Ramos (cell line): ENCODE data around the gene GRHL1.

Experiments
- in situ Hi-C: fragments of 300-500 bp; cut with MboI; formaldehyde crosslinking; loops from one replicate; pipeline ENCODE4 v1.14.3; 2022; ENCODE audit warnings: low sequenced_read_pairs; ENCODE audit not compliant: unreplicated experiment

The GRHL1 gene

GRCh38 chr2:10036095-10036884, 84.8 kb downstream of the GRHL1 start:
- in situ Hi-C loops = no loop called here

- in situ Hi-C loops = no loop called here
Measured at GRCh38 chr2:10038123-10038522, 86.6 kb downstream of the GRHL1 start.

GRCh38 chr2:10038716-10039115, 87.2 kb downstream of the GRHL1 start:
- in situ Hi-C loops = no loop called here

GRCh38 chr2:10039658-10040410, 88.3 kb downstream of the GRHL1 start:
- in situ Hi-C loops = no loop called here

- in situ Hi-C loops = no loop called here
Measured at GRCh38 chr2:10041711-10042110, 90.2 kb downstream of the GRHL1 start.

- in situ Hi-C loops = no loop called here
Measured at GRCh38 chr2:10042301-10043161, 91.0 kb downstream of the GRHL1 start.

GRCh38 chr2:10043256-10043905, 91.9 kb downstream of the GRHL1 start, which contains the start of gene KLF11:
TSS of gene KLF11 (plus strand) at chr2:10043550. CDS start at chr2:10043717, 167 bp downstream.
- in situ Hi-C loops = no loop called here

GRCh38 chr2:10043906-10044601, 92.6 kb downstream of the GRHL1 start:
- in situ Hi-C loops = no loop called here

GRCh38 chr2:10045561-10046355, 94.3 kb downstream of the GRHL1 start:
- in situ Hi-C loops = loop anchor here (5.0 kb wide), 1 partner anchor 233 kb away; no protein-coding TSS in a partner anchor

GRCh38 chr2:10046931-10047330, 95.4 kb downstream of the GRHL1 start:
- in situ Hi-C loops = loop anchor here (5.0 kb wide), 1 partner anchor 235 kb away; no protein-coding TSS in a partner anchor

GRCh38 chr2:10047616-10048500, 96.4 kb downstream of the GRHL1 start:
- in situ Hi-C loops = loop anchor here (5.0 kb wide), 1 partner anchor 236 kb away; no protein-coding TSS in a partner anchor

GRCh38 chr2:10048501-10049171, 97.1 kb downstream of the GRHL1 start:
- in situ Hi-C loops = loop anchor here (5.0 kb wide), 1 partner anchor 236 kb away; no protein-coding TSS in a partner anchor
